Spleen (tissue), 11 donors: Measurements from ENCODE around the gene POFUT1. TPM values are rescaled to one million over a fixed set of nuclear protein-coding genes. Genes with fewer than 3 reads are reported as not detected.

ENCODE experiments used
- DNase-seq: peaks from one replicate; pipeline ENCODE4 v3.0.0-alpha.2; 2020
- H3K27ac ChIP-seq, 8 donors: fragments of 200-600 bp; sonication (generic) in 7 of 8; 1 replicate in 4 of 8; 2 replicates in 4 of 8; pipeline versions ENCODE4 v1.5.0 to v1.8.0; 2016 to 2021; ENCODE audit warnings: inconsistent platforms in 4 of 8, mild to moderate bottlenecking in 4 of 8, moderate library complexity in 1 of 8
- H3K27me3 ChIP-seq, 7 donors: fragments of 200-600 bp; sonication (generic) in 6 of 7; replicated peaks in 1 of 7; 1 replicate in 4 of 7; 2 replicates in 3 of 7; pipeline versions ENCODE4 v1.5.0 to v1.8.0; 2016 to 2021; ENCODE audit warnings: inconsistent platforms in 3 of 7, mild to moderate bottlenecking in 1 of 7
- H3K36me3 ChIP-seq, 6 donors: fragments of 200-600 bp; sonication (generic) in 5 of 6; 1 replicate in 4 of 6; 2 replicates in 2 of 6; pipeline versions ENCODE4 v1.5.0 to v1.8.0; 2016 to 2021; ENCODE audit warnings: inconsistent platforms in 2 of 6
- H3K4me1 ChIP-seq, 6 donors: fragments of 200-600 bp; sonication (generic) in 5 of 6; 1 replicate in 3 of 6; 2 replicates in 3 of 6; pipeline versions ENCODE4 v1.5.0 to v1.8.0; 2016 to 2021; ENCODE audit warnings: inconsistent platforms in 3 of 6
- H3K4me3 ChIP-seq, 8 donors: fragments of 200-600 bp; sonication (generic) in 7 of 8; 1 replicate in 4 of 8; 2 replicates in 4 of 8; pipeline versions ENCODE4 v1.5.0 to v1.8.0; 2016 to 2021; ENCODE audit warnings: inconsistent platforms in 4 of 8, mild to moderate bottlenecking in 4 of 8, moderate library complexity in 2 of 8
- H3K9me3 ChIP-seq, 8 donors: fragments of 200-600 bp; sonication (generic) in 7 of 8; 1 replicate in 4 of 8; 2 replicates in 4 of 8; pipeline versions ENCODE4 v1.5.0 to v1.8.0; 2016 to 2021; ENCODE audit warnings: inconsistent platforms in 4 of 8
- CTCF ChIP-seq, 11 experiments: fragments of 200-600 bp in 7 of 11; fragments of 450-650 bp in 4 of 11; sonication (generic) in 4 of 11; IDR thresholded peaks in 8 of 11; conservative IDR thresholded peaks in 3 of 11; 1 replicate in 7 of 11; 2 replicates in 4 of 11; pipeline versions ENCODE4 v1.4.0 to v1.8.0; 2016 to 2021; ENCODE audit warnings: antibody characterized with exemption in 11 of 11, inconsistent platforms in 4 of 11, mild to moderate bottlenecking in 1 of 11
- POLR2A ChIP-seq, 3 donors: fragments of 450-650 bp; IDR thresholded peaks; one replicate each; pipeline ENCODE4 v1.5.1; 2017; ENCODE audit warnings: antibody characterized with exemption in 3 of 3, mild to moderate bottlenecking in 1 of 3
- POLR2AphosphoS5 ChIP-seq, 3 donors: sonication (generic); formaldehyde crosslinking; IDR thresholded peaks; one replicate each; pipeline ENCODE4 v1.5.1; 2017; ENCODE audit warnings: antibody characterized with exemption in 3 of 3
- WGBS, 5 donors: extraction: QIAGEN DNeasy Blood & Tissue Kit in 3 of 5; methylation state at CpG; one replicate each; pipeline versions ENCODE4 v1.1.5 to v1.1.7; 2013 to 2018; 5-methylcytosine and 5-hydroxymethylcytosine counted together
- intact Hi-C: fragments of 100-400 bp; cut with DNase I; formaldehyde crosslinking; loops from one replicate; pipeline ENCODE4 v1.15.0; 2023; ENCODE audit warnings: low total_unique reads
- polyA plus RNA-seq, 3 donors: library from polyadenylated mRNA; stranded (reverse); fragments of 200-250 nt; gene quantifications; one replicate each; pipeline ENCODE4 v1.2.1, GENCODE V29; 2013
- total RNA-seq, 7 donors: library from RNA; depleted of rRNA in 3 of 7; stranded (reverse); fragments of >200 nt in 3 of 7; fragmentation: NEBNext Ultra II Directional in 4 of 7; extraction: Animal tissue kit (Norgen Biotek cat#: 25700) in 4 of 7; gene quantifications; one replicate each; pipeline versions ENCODE4 v1.1.0 to v1.2.1, GENCODE V29; 2016 to 2021
- donor health status: healthy with polysubstance abuse.
- donor health status: DM: no; HTN: no; CAD: no; lungs with moderate emphysema.
- donor health status: DM: no; HTN: no; CAD: no.
- donor health status: Bipolar disorder and iron deficiency.
- donor health status: healthy.
- donor health status: DM: no; HTN: no; CAD: no.
- donor health status: DM: yes; HTN: yes; CAD: no.

Gene POFUT1
- total and polyA plus RNA-seq, 10 donors = 3.8 to 26.3 (median 21.0) TPM

DNA sequence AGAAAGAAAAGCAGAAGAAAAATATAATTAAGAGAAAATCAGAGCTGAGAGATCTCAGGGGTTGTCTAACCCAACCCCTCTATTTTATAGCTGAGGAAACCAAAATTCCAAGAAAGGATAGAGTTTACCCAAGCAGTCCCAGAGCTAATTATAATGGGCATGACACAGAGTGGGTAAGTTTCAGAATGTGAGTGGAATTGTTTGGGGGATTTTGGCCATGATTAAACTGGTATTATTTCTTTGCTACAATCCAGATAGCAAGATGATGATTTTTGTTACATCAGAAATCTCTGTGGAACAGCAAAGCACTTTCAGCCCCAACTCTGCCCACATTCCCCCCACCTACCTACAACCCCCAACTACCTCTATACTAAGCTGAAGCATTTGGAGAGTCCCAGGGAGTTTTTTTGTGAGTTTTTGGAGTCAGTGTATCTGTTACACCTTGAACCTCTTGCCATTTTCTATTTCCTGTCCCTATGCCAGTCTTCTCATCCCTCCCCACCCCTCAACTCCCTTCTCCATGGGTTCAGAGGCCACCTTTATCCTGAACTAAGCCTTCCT, 24.7 kb downstream of the POFUT1 start:
- H3K27ac ChIP-seq = peak overlapping the region in 7 of 8 donors; percentile 56 to 77 (median 62)
- H3K36me3 ChIP-seq = peaks cover 0 to 95% (median 54%) of the 10 kb centered on the region in 6 donors
- no peaks in the 10 kb centered on the region for H3K27me3 ChIP-seq
- intact Hi-C loops = no loop called here
- H3K9me3 ChIP-seq = no peaks in the 10 kb centered on the region
- peaks cover 11 to 46% (median 24%) of the 10 kb centered on the region in 6 donors for H3K4me1 ChIP-seq
- TF ChIP-seq POLR2AphosphoS5 (IDR thresholded peaks at IDR 0.05) = no peak
- no peak for TF ChIP-seq POLR2A (IDR thresholded peaks at IDR 0.05)
- no peak for TF ChIP-seq CTCF (IDR thresholded peaks at IDR 0.05 in 8 of 11, conservative IDR thresholded peaks at IDR 0.05 in 3 of 11)
- DNase-seq = no peak
- no peak overlapping the region for H3K4me3 ChIP-seq

GRCh38 chr20:32233286-32233685, 25.6 kb downstream of the POFUT1 start:
- H3K27ac ChIP-seq = peak overlapping the region in 3 of 8 donors; percentile 36 to 77 (median 62)
- no peaks in the 10 kb centered on the region for H3K27me3 ChIP-seq
- H3K4me1 ChIP-seq = peaks cover 11 to 37% (median 20%) of the 10 kb centered on the region in 6 donors
- no peak overlapping the region for H3K4me3 ChIP-seq
- TF ChIP-seq POLR2AphosphoS5 (IDR thresholded peaks at IDR 0.05) = no peak
- TF ChIP-seq CTCF (IDR thresholded peaks at IDR 0.05 in 8 of 11, conservative IDR thresholded peaks at IDR 0.05 in 3 of 11) = no peak
- no peak for TF ChIP-seq POLR2A (IDR thresholded peaks at IDR 0.05)
- intact Hi-C loops = no loop called here
- DNase-seq = no peak
- H3K9me3 ChIP-seq = no peaks in the 10 kb centered on the region
- peaks cover 0 to 89% (median 45%) of the 10 kb centered on the region in 6 donors for H3K36me3 ChIP-seq
- 93 to 98% (median 96%) methylated on average over 9 of the region's 9 CpGs for WGBS, 5 donors

- H3K27me3 ChIP-seq = no peaks in the 10 kb centered on the region
- DNase-seq = no peak
- 86 to 92% (median 91%) methylated on average over 11 to 13 of the region's 13 CpGs for WGBS, 5 donors
- H3K4me1 ChIP-seq = peaks cover 11 to 36% (median 20%) of the 10 kb centered on the region in 6 donors
- H3K4me3 ChIP-seq = no peak overlapping the region
- H3K36me3 ChIP-seq = peaks cover 0 to 79% (median 40%) of the 10 kb centered on the region in 6 donors
- intact Hi-C loops = no loop called here
- H3K27ac ChIP-seq = peak overlapping the region in 2 of 8 donors; percentile 8 to 62
- H3K9me3 ChIP-seq = no peaks in the 10 kb centered on the region
- no peak for TF ChIP-seq POLR2A (IDR thresholded peaks at IDR 0.05)
- no peak for TF ChIP-seq POLR2AphosphoS5 (IDR thresholded peaks at IDR 0.05)
- no peak for TF ChIP-seq CTCF (IDR thresholded peaks at IDR 0.05 in 8 of 11, conservative IDR thresholded peaks at IDR 0.05 in 3 of 11)
Observed at GRCh38 chr20:32234135-32234808, 26.6 kb downstream of the POFUT1 start.

- TF ChIP-seq POLR2A (IDR thresholded peaks at IDR 0.05) (no peak), CTCF (IDR thresholded peaks at IDR 0.05 in 8 of 11, conservative IDR thresholded peaks at IDR 0.05 in 3 of 11) (no peak), POLR2AphosphoS5 (IDR thresholded peaks at IDR 0.05) (no peak)
- no peak for DNase-seq
- no peaks in the 10 kb centered on the region for H3K9me3 ChIP-seq
- intact Hi-C loops = no loop called here
- no peak overlapping the region for H3K27ac ChIP-seq
- peaks cover 11 to 41% (median 22%) of the 10 kb centered on the region in 6 donors for H3K4me1 ChIP-seq
- H3K4me3 ChIP-seq = no peak overlapping the region
- no peaks in the 10 kb centered on the region for H3K27me3 ChIP-seq
- peaks cover 0 to 68% (median 36%) of the 10 kb centered on the region in 6 donors for H3K36me3 ChIP-seq
- WGBS, 5 donors = 90 to 94% (median 91%) methylated on average over 5 to 6 of the region's 6 CpGs
Observed at GRCh38 chr20:32235331-32236047, 27.8 kb downstream of the POFUT1 start.
